K562 (cell line): ENCODE measurements around the gene UBE2D2. TPM values are rescaled to one million over a fixed set of nuclear protein-coding genes. Genes with fewer than 3 reads are reported as not detected.
A peak's percentile ranks its signal among the peaks of the same experiment; 100 is the strongest.

Experiments
- BRD9 ChIP-seq: fragments of 450-650 bp; IDR thresholded peaks from 2 replicates; pipeline ENCODE4 v1.6.1; 2018; ENCODE audit warnings: low read depth; ENCODE audit not compliant: partially characterized antibody
- COPS2 ChIP-seq: fragments of 450-650 bp; conservative IDR thresholded peaks from 2 replicates; pipeline ENCODE4 v1.6.1; 2016; ENCODE audit warnings: mild to moderate bottlenecking, moderate library complexity
- CTBP1 ChIP-seq: fragments of 450-650 bp; IDR thresholded peaks from 2 replicates; pipeline ENCODE4 v1.6.1; 2016; ENCODE audit warnings: borderline replicate concordance
- SP2 ChIP-seq: IDR thresholded peaks from 2 replicates; pipeline ENCODE4 v1.6.1; 2011; ENCODE audit warnings: mild to moderate bottlenecking, low read depth, low read length, moderate library complexity; ENCODE audit not compliant: poor library complexity, severe bottlenecking; ENCODE audit errors: extremely low read depth
- TARDBP ChIP-seq: fragments of 450-650 bp; IDR thresholded peaks from 2 replicates; pipeline ENCODE4 v1.6.1; 2016
- ZEB2 ChIP-seq: fragments of 450-650 bp; IDR thresholded peaks from 2 replicates; pipeline ENCODE4 v1.6.1; 2016
- ZNF444 ChIP-seq: fragments of 250-450 bp; sonication (Bioruptor Pico); IDR thresholded peaks from 2 replicates; pipeline ENCODE4 v1.4.0; 2020; ENCODE audit warnings: mild to moderate bottlenecking, moderate library complexity
- ZNF583 ChIP-seq: fragments of 250-450 bp; sonication (Bioruptor Pico); IDR thresholded peaks from 2 replicates; pipeline ENCODE4 v1.4.0; 2020
- polyA plus RNA-seq, 8 experiments: library from polyadenylated mRNA; depleted of rRNA in 4 of 8; stranded (reverse) in 5 of 8; unstranded in 3 of 8; fragments of >200 nt; fragmentation: Nextera tagmentation in 2 of 8; fragmentation: Illumina TruSeq in 1 of 8; extraction: Ambion mirVana in 2 of 8; extraction: Trizol in 1 of 8; gene quantifications; 2 replicates each; pipeline versions ENCODE4 v1.2.1 to v1.2.3, GENCODE V29; 2011 to 2014; ENCODE audit warnings: inconsistent platforms in 1 of 8, missing spikeins in 1 of 8
- total RNA-seq, 7 experiments: library from RNA; depleted of rRNA in 6 of 7; stranded (reverse); fragments of >200 nt in 6 of 7; fragmentation: Illumina TruSeq in 2 of 7; extraction: Trizol in 2 of 7; gene quantifications; 2 replicates each; pipeline versions ENCODE4 v1.2.1 to v1.2.3, GENCODE V29; 2011 to 2021; ENCODE audit warnings: low replicate concordance in 1 of 7
- TF ChIP-seq, protein P1 (sequence below): fragments of 200-600 bp; sonication (generic); IDR thresholded peaks from one replicate; pipeline ENCODE4 v1.6.1; 2012; ENCODE audit warnings: mild to moderate bottlenecking, low read depth, low read length, inconsistent platforms
- TF ChIP-seq, protein P2 (sequence below): fragments of 250-450 bp; sonication (Bioruptor Pico); IDR thresholded peaks from 2 replicates; pipeline ENCODE4 v1.5.1; 2021; ENCODE audit warnings: mild to moderate bottlenecking
- TF ChIP-seq, protein P3 (sequence below), 2 experiments: IDR thresholded peaks in 1 of 2; conservative IDR thresholded peaks in 1 of 2; 2 replicates each; pipeline ENCODE4 v1.6.1; 2016; ENCODE audit warnings: low read depth in 2 of 2, mild to moderate bottlenecking in 1 of 2, missing compliant biosample characterization in 1 of 2, missing genetic modification characterization in 1 of 2, moderate library complexity in 1 of 2

The UBE2D2 gene
- total and polyA plus RNA-seq, 9 of the 15 experiments (the other 6 are each of a cell fraction or from before 2014, with no cell fraction given) = 53.6 to 198 (median 122) TPM

DNA sequence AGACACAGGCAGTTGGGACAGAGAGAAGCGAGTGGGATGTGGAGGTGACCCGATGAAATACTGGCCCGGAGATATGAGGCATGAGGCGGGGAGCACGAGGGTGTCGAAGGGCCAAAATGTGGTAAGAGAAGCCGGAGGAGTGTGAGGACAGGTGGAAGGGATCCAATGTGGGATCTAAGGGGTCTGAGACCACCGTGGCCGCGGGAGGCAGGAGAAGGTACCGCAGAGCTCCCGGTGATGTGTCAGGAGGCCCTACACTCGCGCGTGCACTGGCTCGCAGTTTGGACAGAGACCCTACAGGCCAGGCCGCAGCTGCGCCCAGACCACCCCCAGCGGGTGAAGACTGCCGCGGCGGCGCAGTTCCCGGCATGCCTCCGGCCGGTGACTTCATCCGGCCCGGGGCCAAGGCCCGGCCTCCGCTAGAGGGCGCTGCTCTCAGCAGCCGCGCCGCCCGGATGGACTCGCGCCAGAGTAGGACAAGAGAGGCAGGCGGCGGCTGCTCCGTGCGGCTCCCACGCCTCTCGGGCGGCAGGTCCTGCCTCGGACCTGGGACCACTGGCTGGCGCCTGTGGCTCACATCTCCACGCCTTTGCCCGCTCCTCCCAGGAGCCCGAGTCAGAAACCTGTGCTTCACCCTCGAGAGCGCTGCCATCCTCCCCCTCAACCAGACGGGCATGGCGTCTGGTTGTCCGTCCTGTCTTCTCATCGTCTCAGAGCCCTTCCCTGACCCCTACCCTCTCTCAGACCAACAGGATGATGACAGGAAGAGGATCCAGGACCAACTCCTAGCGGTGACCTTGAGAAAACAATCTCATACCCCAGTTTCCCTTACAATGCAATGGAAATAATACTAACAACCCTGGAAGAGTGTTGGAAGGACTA lies 43.2 kb upstream of the UBE2D2 start (continued):
- TF ChIP-seq, protein P1, sequence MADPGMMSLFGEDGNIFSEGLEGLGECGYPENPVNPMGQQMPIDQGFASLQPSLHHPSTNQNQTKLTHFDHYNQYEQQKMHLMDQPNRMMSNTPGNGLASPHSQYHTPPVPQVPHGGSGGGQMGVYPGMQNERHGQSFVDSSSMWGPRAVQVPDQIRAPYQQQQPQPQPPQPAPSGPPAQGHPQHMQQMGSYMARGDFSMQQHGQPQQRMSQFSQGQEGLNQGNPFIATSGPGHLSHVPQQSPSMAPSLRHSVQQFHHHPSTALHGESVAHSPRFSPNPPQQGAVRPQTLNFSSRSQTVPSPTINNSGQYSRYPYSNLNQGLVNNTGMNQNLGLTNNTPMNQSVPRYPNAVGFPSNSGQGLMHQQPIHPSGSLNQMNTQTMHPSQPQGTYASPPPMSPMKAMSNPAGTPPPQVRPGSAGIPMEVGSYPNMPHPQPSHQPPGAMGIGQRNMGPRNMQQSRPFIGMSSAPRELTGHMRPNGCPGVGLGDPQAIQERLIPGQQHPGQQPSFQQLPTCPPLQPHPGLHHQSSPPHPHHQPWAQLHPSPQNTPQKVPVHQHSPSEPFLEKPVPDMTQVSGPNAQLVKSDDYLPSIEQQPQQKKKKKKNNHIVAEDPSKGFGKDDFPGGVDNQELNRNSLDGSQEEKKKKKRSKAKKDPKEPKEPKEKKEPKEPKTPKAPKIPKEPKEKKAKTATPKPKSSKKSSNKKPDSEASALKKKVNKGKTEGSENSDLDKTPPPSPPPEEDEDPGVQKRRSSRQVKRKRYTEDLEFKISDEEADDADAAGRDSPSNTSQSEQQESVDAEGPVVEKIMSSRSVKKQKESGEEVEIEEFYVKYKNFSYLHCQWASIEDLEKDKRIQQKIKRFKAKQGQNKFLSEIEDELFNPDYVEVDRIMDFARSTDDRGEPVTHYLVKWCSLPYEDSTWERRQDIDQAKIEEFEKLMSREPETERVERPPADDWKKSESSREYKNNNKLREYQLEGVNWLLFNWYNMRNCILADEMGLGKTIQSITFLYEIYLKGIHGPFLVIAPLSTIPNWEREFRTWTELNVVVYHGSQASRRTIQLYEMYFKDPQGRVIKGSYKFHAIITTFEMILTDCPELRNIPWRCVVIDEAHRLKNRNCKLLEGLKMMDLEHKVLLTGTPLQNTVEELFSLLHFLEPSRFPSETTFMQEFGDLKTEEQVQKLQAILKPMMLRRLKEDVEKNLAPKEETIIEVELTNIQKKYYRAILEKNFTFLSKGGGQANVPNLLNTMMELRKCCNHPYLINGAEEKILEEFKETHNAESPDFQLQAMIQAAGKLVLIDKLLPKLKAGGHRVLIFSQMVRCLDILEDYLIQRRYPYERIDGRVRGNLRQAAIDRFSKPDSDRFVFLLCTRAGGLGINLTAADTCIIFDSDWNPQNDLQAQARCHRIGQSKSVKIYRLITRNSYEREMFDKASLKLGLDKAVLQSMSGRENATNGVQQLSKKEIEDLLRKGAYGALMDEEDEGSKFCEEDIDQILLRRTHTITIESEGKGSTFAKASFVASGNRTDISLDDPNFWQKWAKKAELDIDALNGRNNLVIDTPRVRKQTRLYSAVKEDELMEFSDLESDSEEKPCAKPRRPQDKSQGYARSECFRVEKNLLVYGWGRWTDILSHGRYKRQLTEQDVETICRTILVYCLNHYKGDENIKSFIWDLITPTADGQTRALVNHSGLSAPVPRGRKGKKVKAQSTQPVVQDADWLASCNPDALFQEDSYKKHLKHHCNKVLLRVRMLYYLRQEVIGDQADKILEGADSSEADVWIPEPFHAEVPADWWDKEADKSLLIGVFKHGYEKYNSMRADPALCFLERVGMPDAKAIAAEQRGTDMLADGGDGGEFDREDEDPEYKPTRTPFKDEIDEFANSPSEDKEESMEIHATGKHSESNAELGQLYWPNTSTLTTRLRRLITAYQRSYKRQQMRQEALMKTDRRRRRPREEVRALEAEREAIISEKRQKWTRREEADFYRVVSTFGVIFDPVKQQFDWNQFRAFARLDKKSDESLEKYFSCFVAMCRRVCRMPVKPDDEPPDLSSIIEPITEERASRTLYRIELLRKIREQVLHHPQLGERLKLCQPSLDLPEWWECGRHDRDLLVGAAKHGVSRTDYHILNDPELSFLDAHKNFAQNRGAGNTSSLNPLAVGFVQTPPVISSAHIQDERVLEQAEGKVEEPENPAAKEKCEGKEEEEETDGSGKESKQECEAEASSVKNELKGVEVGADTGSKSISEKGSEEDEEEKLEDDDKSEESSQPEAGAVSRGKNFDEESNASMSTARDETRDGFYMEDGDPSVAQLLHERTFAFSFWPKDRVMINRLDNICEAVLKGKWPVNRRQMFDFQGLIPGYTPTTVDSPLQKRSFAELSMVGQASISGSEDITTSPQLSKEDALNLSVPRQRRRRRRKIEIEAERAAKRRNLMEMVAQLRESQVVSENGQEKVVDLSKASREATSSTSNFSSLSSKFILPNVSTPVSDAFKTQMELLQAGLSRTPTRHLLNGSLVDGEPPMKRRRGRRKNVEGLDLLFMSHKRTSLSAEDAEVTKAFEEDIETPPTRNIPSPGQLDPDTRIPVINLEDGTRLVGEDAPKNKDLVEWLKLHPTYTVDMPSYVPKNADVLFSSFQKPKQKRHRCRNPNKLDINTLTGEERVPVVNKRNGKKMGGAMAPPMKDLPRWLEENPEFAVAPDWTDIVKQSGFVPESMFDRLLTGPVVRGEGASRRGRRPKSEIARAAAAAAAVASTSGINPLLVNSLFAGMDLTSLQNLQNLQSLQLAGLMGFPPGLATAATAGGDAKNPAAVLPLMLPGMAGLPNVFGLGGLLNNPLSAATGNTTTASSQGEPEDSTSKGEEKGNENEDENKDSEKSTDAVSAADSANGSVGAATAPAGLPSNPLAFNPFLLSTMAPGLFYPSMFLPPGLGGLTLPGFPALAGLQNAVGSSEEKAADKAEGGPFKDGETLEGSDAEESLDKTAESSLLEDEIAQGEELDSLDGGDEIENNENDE = no peak
- no peak for TF ChIP-seq SP2
- peak; percentile 97 for TF ChIP-seq CTBP1
- TF ChIP-seq, protein P2, sequence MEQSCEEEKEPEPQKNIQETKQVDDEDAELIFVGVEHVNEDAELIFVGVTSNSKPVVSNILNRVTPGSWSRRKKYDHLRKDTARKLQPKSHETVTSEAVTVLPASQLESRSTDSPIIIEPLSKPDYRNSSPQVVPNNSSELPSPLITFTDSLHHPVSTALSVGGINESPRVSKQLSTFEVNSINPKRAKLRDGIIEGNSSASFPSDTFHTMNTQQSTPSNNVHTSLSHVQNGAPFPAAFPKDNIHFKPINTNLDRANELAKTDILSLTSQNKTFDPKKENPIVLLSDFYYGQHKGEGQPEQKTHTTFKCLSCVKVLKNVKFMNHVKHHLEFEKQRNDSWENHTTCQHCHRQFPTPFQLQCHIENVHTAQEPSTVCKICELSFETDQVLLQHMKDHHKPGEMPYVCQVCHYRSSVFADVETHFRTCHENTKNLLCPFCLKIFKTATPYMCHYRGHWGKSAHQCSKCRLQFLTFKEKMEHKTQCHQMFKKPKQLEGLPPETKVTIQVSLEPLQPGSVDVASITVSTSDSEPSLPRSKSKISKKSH (CRISPR knock-in tag) = no peak
- peak; percentile 79 for TF ChIP-seq ZEB2
- no peak for TF ChIP-seq COPS2
- peak; percentile 76; the same call in 1 of the 2 replicates for TF ChIP-seq ZNF583 (CRISPR knock-in tag)
- TF ChIP-seq ZNF444 = 0 out of 2 replicates have a peak, but pooled peaks have one; percentile 14
- no peak for TF ChIP-seq TARDBP
- TF ChIP-seq BRD9 = peak; percentile 50
- TF ChIP-seq, protein P3, sequence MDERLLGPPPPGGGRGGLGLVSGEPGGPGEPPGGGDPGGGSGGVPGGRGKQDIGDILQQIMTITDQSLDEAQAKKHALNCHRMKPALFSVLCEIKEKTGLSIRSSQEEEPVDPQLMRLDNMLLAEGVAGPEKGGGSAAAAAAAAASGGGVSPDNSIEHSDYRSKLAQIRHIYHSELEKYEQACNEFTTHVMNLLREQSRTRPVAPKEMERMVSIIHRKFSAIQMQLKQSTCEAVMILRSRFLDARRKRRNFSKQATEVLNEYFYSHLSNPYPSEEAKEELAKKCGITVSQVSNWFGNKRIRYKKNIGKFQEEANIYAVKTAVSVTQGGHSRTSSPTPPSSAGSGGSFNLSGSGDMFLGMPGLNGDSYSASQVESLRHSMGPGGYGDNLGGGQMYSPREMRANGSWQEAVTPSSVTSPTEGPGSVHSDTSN (CRISPR knock-in tag; IDR thresholded peaks at IDR 0.05; ENCODE audit: low read depth) = no peak
- TF ChIP-seq, protein P3 (tag; conservative IDR thresholded peaks at IDR 0.05; ENCODE audit: low read depth) = no peak
